ENCODE data around the gene CALHM1. TPM values are rescaled to one million over a fixed set of nuclear protein-coding genes. Genes with fewer than 3 reads are reported as not detected.

CALHM1 gene
- total and polyA plus RNA-seq, 2 of the 13 experiments (the other 11 are each of a cell fraction or from before 2014, with no cell fraction given): 0.04 TPM; not detected in 1

DNA sequence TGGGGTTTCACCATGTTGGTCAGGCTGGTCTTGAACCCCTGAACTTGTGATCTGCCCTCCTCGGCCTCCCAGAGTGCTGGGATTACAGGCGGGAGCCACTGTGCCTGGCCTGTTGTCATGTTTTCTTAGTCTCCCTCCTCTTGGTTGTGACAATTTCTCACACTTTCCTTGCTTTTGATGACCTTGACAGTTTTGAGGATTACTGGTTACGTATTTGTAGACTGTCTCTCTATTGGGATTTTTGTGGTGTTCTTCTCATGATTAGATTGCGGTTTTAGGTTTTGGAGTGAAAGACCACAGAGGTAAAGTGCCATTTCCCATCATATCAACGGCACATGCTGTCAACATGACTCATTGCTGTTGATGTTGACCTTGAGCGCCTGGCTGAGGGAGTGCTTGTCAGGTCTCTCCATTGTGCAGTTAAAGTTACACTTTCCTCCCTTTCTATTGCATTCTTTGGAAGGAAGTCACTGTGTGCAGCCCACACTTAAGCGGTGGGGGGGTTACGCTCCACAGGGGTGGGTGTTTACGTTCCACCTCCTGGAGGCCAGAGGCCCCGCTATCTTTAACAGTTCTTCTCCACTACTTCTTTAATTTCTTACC lies 45.6 kb upstream of the CALHM1 start (continued):
- TF ChIP-seq, protein P1, sequence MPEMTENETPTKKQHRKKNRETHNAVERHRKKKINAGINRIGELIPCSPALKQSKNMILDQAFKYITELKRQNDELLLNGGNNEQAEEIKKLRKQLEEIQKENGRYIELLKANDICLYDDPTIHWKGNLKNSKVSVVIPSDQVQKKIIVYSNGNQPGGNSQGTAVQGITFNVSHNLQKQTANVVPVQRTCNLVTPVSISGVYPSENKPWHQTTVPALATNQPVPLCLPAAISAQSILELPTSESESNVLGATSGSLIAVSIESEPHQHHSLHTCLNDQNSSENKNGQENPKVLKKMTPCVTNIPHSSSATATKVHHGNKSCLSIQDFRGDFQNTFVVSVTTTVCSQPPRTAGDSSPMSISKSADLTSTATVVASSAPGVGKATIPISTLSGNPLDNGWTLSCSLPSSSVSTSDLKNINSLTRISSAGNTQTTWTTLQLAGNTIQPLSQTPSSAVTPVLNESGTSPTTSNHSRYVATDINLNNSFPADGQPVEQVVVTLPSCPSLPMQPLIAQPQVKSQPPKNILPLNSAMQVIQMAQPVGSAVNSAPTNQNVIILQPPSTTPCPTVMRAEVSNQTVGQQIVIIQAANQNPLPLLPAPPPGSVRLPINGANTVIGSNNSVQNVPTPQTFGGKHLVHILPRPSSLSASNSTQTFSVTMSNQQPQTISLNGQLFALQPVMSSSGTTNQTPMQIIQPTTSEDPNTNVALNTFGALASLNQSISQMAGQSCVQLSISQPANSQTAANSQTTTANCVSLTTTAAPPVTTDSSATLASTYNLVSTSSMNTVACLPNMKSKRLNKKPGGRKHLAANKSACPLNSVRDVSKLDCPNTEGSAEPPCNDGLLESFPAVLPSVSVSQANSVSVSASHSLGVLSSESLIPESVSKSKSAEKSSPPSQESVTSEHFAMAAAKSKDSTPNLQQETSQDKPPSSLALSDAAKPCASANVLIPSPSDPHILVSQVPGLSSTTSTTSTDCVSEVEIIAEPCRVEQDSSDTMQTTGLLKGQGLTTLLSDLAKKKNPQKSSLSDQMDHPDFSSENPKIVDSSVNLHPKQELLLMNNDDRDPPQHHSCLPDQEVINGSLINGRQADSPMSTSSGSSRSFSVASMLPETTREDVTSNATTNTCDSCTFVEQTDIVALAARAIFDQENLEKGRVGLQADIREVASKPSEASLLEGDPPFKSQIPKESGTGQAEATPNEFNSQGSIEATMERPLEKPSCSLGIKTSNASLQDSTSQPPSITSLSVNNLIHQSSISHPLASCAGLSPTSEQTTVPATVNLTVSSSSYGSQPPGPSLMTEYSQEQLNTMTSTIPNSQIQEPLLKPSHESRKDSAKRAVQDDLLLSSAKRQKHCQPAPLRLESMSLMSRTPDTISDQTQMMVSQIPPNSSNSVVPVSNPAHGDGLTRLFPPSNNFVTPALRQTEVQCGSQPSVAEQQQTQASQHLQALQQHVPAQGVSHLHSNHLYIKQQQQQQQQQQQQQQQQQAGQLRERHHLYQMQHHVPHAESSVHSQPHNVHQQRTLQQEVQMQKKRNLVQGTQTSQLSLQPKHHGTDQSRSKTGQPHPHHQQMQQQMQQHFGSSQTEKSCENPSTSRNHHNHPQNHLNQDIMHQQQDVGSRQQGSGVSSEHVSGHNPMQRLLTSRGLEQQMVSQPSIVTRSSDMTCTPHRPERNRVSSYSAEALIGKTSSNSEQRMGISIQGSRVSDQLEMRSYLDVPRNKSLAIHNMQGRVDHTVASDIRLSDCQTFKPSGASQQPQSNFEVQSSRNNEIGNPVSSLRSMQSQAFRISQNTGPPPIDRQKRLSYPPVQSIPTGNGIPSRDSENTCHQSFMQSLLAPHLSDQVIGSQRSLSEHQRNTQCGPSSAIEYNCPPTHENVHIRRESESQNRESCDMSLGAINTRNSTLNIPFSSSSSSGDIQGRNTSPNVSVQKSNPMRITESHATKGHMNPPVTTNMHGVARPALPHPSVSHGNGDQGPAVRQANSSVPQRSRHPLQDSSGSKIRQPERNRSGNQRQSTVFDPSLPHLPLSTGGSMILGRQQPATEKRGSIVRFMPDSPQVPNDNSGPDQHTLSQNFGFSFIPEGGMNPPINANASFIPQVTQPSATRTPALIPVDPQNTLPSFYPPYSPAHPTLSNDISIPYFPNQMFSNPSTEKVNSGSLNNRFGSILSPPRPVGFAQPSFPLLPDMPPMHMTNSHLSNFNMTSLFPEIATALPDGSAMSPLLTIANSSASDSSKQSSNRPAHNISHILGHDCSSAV (CRISPR knock-in tag; IDR thresholded peaks at IDR 0.05; ENCODE audit: borderline replicate concordance): no peak
- TF ChIP-seq MAFF (IDR thresholded peaks at IDR 0.05; ENCODE audit: low read depth, low read length) (peak; percentile 47), PCBP1 (IDR thresholded peaks at IDR 0.05; ENCODE audit: borderline replicate concordance, low read depth, low read length) (no peak), KLF13 (CRISPR knock-in tag; IDR thresholded peaks at IDR 0.05) (no peak), ATF7-NPFF (CRISPR knock-in tag; IDR thresholded peaks at IDR 0.05; ENCODE audit: low read depth) (no peak), FOXK1 (CRISPR knock-in tag; IDR thresholded peaks at IDR 0.05; ENCODE audit: borderline replicate concordance, low read depth) (peak; percentile 93), ZNF782 (CRISPR knock-in tag; IDR thresholded peaks at IDR 0.05; ENCODE audit: borderline replicate concordance) (no peak), NFYC (CRISPR knock-in tag; IDR thresholded peaks at IDR 0.05) (no peak), KDM5B (CRISPR knock-in tag; IDR thresholded peaks at IDR 0.05; ENCODE audit: borderline replicate concordance) (no peak), PTBP1 (IDR thresholded peaks at IDR 0.05; ENCODE audit: low read depth, low read length, poor library complexity, severe bottlenecking) (no peak), HMG20B (CRISPR knock-in tag; conservative IDR thresholded peaks at IDR 0.05) (no peak; the same call in 1 of the 2 replicates), GLI4 (CRISPR knock-in tag; IDR thresholded peaks at IDR 0.05; ENCODE audit: borderline replicate concordance) (no peak), U2AF2 (IDR thresholded peaks at IDR 0.05; ENCODE audit: low read depth, low read length) (no peak), SRSF1 (optimal IDR thresholded peaks at IDR 0.05; ENCODE audit: low read depth, low read length) (no peak)
- TF ChIP-seq, protein P2, sequence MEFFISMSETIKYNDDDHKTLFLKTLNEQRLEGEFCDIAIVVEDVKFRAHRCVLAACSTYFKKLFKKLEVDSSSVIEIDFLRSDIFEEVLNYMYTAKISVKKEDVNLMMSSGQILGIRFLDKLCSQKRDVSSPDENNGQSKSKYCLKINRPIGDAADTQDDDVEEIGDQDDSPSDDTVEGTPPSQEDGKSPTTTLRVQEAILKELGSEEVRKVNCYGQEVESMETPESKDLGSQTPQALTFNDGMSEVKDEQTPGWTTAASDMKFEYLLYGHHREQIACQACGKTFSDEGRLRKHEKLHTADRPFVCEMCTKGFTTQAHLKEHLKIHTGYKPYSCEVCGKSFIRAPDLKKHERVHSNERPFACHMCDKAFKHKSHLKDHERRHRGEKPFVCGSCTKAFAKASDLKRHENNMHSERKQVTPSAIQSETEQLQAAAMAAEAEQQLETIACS (CRISPR knock-in tag; IDR thresholded peaks at IDR 0.05): no peak
- TF ChIP-seq, protein P3, sequence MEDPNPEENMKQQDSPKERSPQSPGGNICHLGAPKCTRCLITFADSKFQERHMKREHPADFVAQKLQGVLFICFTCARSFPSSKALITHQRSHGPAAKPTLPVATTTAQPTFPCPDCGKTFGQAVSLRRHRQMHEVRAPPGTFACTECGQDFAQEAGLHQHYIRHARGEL (CRISPR knock-in tag; IDR thresholded peaks at IDR 0.05): no peak
- TF ChIP-seq, protein P4, sequence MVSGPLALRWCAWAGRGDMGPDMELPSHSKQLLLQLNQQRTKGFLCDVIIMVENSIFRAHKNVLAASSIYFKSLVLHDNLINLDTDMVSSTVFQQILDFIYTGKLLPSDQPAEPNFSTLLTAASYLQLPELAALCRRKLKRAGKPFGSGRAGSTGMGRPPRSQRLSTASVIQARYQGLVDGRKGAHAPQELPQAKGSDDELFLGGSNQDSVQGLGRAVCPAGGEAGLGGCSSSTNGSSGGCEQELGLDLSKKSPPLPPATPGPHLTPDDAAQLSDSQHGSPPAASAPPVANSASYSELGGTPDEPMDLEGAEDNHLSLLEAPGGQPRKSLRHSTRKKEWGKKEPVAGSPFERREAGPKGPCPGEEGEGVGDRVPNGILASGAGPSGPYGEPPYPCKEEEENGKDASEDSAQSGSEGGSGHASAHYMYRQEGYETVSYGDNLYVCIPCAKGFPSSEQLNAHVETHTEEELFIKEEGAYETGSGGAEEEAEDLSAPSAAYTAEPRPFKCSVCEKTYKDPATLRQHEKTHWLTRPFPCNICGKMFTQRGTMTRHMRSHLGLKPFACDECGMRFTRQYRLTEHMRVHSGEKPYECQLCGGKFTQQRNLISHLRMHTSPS (CRISPR knock-in tag; IDR thresholded peaks at IDR 0.05; ENCODE audit: low read depth): no peak

Measured in HepG2 (cell line).